ENCODE data around the gene KRTAP3-1.

Gene KRTAP3-1

GRCh38 chr17:40981115-40981514 is 27.8 kb downstream of the KRTAP3-1 start:
- H3K36me3 ChIP-seq (ENCODE audit: control insufficient read depth in 4 of 4, insufficient read depth in 4 of 4, low read length in 3 of 4) = no peaks in the 10 kb centered on the region
- no peaks in the 10 kb centered on the region for H3K9me3 ChIP-seq (ENCODE audit: control extremely low read depth in 1 of 5, control insufficient read depth in 4 of 5, insufficient read depth in 2 of 5, low read depth in 1 of 5, low read length in 4 of 5)
- 40% methylated on average over 1 of the region's 5 CpGs for WGBS (ENCODE audit: insufficient coverage)
- H3K4me3 ChIP-seq (ENCODE audit: control insufficient read depth in 1 of 7, extremely low read depth in 1 of 7, insufficient read depth in 4 of 7, low read depth in 2 of 7, low read length in 6 of 7) = no peak overlapping the region
- ChIA-PET CTCF (no interaction called here), POLR2A (no interaction called here)
- H3K4me1 ChIP-seq (ENCODE audit: control extremely low read depth in 1 of 4, control insufficient read depth in 4 of 4, insufficient read depth in 4 of 4, low read length in 3 of 4) = no peaks in the 10 kb centered on the region
- no peak overlapping the region for H3K27ac ChIP-seq (ENCODE audit: insufficient read depth in 1 of 2, low read depth in 1 of 2, low read length in 2 of 2, poor library complexity in 1 of 2, severe bottlenecking in 2 of 2)
- peaks cover 0 to 8% (median 5%) of the 10 kb centered on the region in 5 experiments for H3K27me3 ChIP-seq (replicated peaks in 2 of 5; ENCODE audit: control insufficient read depth in 4 of 5, insufficient read depth in 5 of 5, low read length in 4 of 5)
- no peak for DNase-seq

- ChIA-PET CTCF (interaction anchor here (0.6 kb wide), 1 partner anchor 45 kb away, joined by 5 read pairs; no protein-coding TSS in a partner anchor), POLR2A (no interaction called here)
- no peaks in the 10 kb centered on the region for H3K36me3 ChIP-seq (ENCODE audit: control insufficient read depth in 4 of 4, insufficient read depth in 4 of 4, low read length in 3 of 4)
- H3K27ac ChIP-seq (ENCODE audit: insufficient read depth in 1 of 2, low read depth in 1 of 2, low read length in 2 of 2, poor library complexity in 1 of 2, severe bottlenecking in 2 of 2) = no peak overlapping the region
- H3K27me3 ChIP-seq (replicated peaks in 2 of 5; ENCODE audit: control insufficient read depth in 4 of 5, insufficient read depth in 5 of 5, low read length in 4 of 5) = peaks cover 0 to 8% (median 5%) of the 10 kb centered on the region in 5 experiments
- no peak for DNase-seq
- H3K4me3 ChIP-seq (ENCODE audit: control insufficient read depth in 1 of 7, extremely low read depth in 1 of 7, insufficient read depth in 4 of 7, low read depth in 2 of 7, low read length in 6 of 7) = no peak overlapping the region
- WGBS (ENCODE audit: insufficient coverage) = 91% methylated on average over 8 of the region's 8 CpGs
- no peaks in the 10 kb centered on the region for H3K4me1 ChIP-seq (ENCODE audit: control extremely low read depth in 1 of 4, control insufficient read depth in 4 of 4, insufficient read depth in 4 of 4, low read length in 3 of 4)
- H3K9me3 ChIP-seq (ENCODE audit: control extremely low read depth in 1 of 5, control insufficient read depth in 4 of 5, insufficient read depth in 2 of 5, low read depth in 1 of 5, low read length in 4 of 5) = no peaks in the 10 kb centered on the region
These were observed 28.3 kb downstream of the KRTAP3-1 start for GRCh38 chr17:40980596-40980995.

- H3K27me3 ChIP-seq (replicated peaks in 2 of 5; ENCODE audit: control insufficient read depth in 4 of 5, insufficient read depth in 5 of 5, low read length in 4 of 5) = peaks cover 2 to 8% (median 5%) of the 10 kb centered on the region in 5 experiments
- H3K36me3 ChIP-seq (ENCODE audit: control insufficient read depth in 4 of 4, insufficient read depth in 4 of 4, low read length in 3 of 4) = no peaks in the 10 kb centered on the region
- POLR2A ChIA-PET = no interaction called here
- DNase-seq = no peak
- H3K4me1 ChIP-seq (ENCODE audit: control extremely low read depth in 1 of 4, control insufficient read depth in 4 of 4, insufficient read depth in 4 of 4, low read length in 3 of 4) = no peaks in the 10 kb centered on the region
- H3K4me3 ChIP-seq (ENCODE audit: control insufficient read depth in 1 of 7, extremely low read depth in 1 of 7, insufficient read depth in 4 of 7, low read depth in 2 of 7, low read length in 6 of 7) = no peak overlapping the region
- 96% methylated on average over 2 of the region's 3 CpGs for WGBS (ENCODE audit: insufficient coverage)
- no peaks in the 10 kb centered on the region for H3K9me3 ChIP-seq (ENCODE audit: control extremely low read depth in 1 of 5, control insufficient read depth in 4 of 5, insufficient read depth in 2 of 5, low read depth in 1 of 5, low read length in 4 of 5)
- H3K27ac ChIP-seq (ENCODE audit: insufficient read depth in 1 of 2, low read depth in 1 of 2, low read length in 2 of 2, poor library complexity in 1 of 2, severe bottlenecking in 2 of 2) = no peak overlapping the region
- CTCF ChIA-PET = interaction anchor here (0.6 kb wide), 1 partner anchor 45 kb away, joined by 5 read pairs; no protein-coding TSS in a partner anchor
These were observed 28.8 kb downstream of the KRTAP3-1 start for GRCh38 chr17:40980117-40980516.

- no peaks in the 10 kb centered on the region for H3K9me3 ChIP-seq (ENCODE audit: control extremely low read depth in 1 of 5, control insufficient read depth in 4 of 5, insufficient read depth in 2 of 5, low read depth in 1 of 5, low read length in 4 of 5)
- H3K4me3 ChIP-seq (ENCODE audit: control insufficient read depth in 1 of 7, extremely low read depth in 1 of 7, insufficient read depth in 4 of 7, low read depth in 2 of 7, low read length in 6 of 7) = no peak overlapping the region
- no peak for DNase-seq
- H3K36me3 ChIP-seq (ENCODE audit: control insufficient read depth in 4 of 4, insufficient read depth in 4 of 4, low read length in 3 of 4) = no peaks in the 10 kb centered on the region
- 96% methylated on average over 13 of the region's 13 CpGs for WGBS (ENCODE audit: insufficient coverage)
- H3K27me3 ChIP-seq (replicated peaks in 2 of 5; ENCODE audit: control insufficient read depth in 4 of 5, insufficient read depth in 5 of 5, low read length in 4 of 5) = peaks cover 0 to 6% (median 2%) of the 10 kb centered on the region in 5 experiments
- ChIA-PET CTCF (interaction anchor here (1.0 kb wide), 1 partner anchor 344 kb away, joined by 3 read pairs; no protein-coding TSS in a partner anchor), POLR2A (interaction anchor here (0.9 kb wide), 1 partner anchor 10 kb away, joined by 3 read pairs; no protein-coding TSS in a partner anchor)
- no peak overlapping the region for H3K27ac ChIP-seq (ENCODE audit: insufficient read depth in 1 of 2, low read depth in 1 of 2, low read length in 2 of 2, poor library complexity in 1 of 2, severe bottlenecking in 2 of 2)
- no peaks in the 10 kb centered on the region for H3K4me1 ChIP-seq (ENCODE audit: control extremely low read depth in 1 of 4, control insufficient read depth in 4 of 4, insufficient read depth in 4 of 4, low read length in 3 of 4)
These were observed 30.3 kb downstream of the KRTAP3-1 start for GRCh38 chr17:40978575-40979151.

- DNase-seq = no peak
- Histone ChIP-seq H3K27ac (ENCODE audit: insufficient read depth in 1 of 2, low read depth in 1 of 2, low read length in 2 of 2, poor library complexity in 1 of 2, severe bottlenecking in 2 of 2) (no peak overlapping the region), H3K9me3 (ENCODE audit: control extremely low read depth in 1 of 5, control insufficient read depth in 4 of 5, insufficient read depth in 2 of 5, low read depth in 1 of 5, low read length in 4 of 5) (no peaks in the 10 kb centered on the region), H3K4me1 (ENCODE audit: control extremely low read depth in 1 of 4, control insufficient read depth in 4 of 4, insufficient read depth in 4 of 4, low read length in 3 of 4) (no peaks in the 10 kb centered on the region), H3K4me3 (ENCODE audit: control insufficient read depth in 1 of 7, extremely low read depth in 1 of 7, insufficient read depth in 4 of 7, low read depth in 2 of 7, low read length in 6 of 7) (no peak overlapping the region), H3K27me3 (replicated peaks in 2 of 5; ENCODE audit: control insufficient read depth in 4 of 5, insufficient read depth in 5 of 5, low read length in 4 of 5) (peaks cover 0 to 8% (median 2%) of the 10 kb centered on the region in 5 experiments), H3K36me3 (ENCODE audit: control insufficient read depth in 4 of 4, insufficient read depth in 4 of 4, low read length in 3 of 4) (no peaks in the 10 kb centered on the region)
- CTCF ChIA-PET = no interaction called here
- POLR2A ChIA-PET = no interaction called here
These were observed 33.4 kb downstream of the KRTAP3-1 start for GRCh38 chr17:40975516-40975915.

GRCh38 chr17:40974366-40974765 is 34.6 kb downstream of the KRTAP3-1 start:
- DNase-seq = no peak
- WGBS (ENCODE audit: insufficient coverage) = 71% methylated on average over 2 of the region's 3 CpGs
- H3K4me3 ChIP-seq (ENCODE audit: control insufficient read depth in 1 of 7, extremely low read depth in 1 of 7, insufficient read depth in 4 of 7, low read depth in 2 of 7, low read length in 6 of 7) = no peak overlapping the region
- no peaks in the 10 kb centered on the region for H3K9me3 ChIP-seq (ENCODE audit: control extremely low read depth in 1 of 5, control insufficient read depth in 4 of 5, insufficient read depth in 2 of 5, low read depth in 1 of 5, low read length in 4 of 5)
- POLR2A ChIA-PET = no interaction called here
- CTCF ChIA-PET = no interaction called here
- no peak overlapping the region for H3K27ac ChIP-seq (ENCODE audit: insufficient read depth in 1 of 2, low read depth in 1 of 2, low read length in 2 of 2, poor library complexity in 1 of 2, severe bottlenecking in 2 of 2)
- H3K36me3 ChIP-seq (ENCODE audit: control insufficient read depth in 4 of 4, insufficient read depth in 4 of 4, low read length in 3 of 4) = no peaks in the 10 kb centered on the region
- peaks cover 0 to 8% (median 2%) of the 10 kb centered on the region in 5 experiments for H3K27me3 ChIP-seq (replicated peaks in 2 of 5; ENCODE audit: control insufficient read depth in 4 of 5, insufficient read depth in 5 of 5, low read length in 4 of 5)
- no peaks in the 10 kb centered on the region for H3K4me1 ChIP-seq (ENCODE audit: control extremely low read depth in 1 of 4, control insufficient read depth in 4 of 4, insufficient read depth in 4 of 4, low read length in 3 of 4)

GRCh38 chr17:40967582-40967981 is 41.3 kb downstream of the KRTAP3-1 start:
- POLR2A ChIA-PET = no interaction called here
- H3K27me3 ChIP-seq (replicated peaks in 2 of 5; ENCODE audit: control insufficient read depth in 4 of 5, insufficient read depth in 5 of 5, low read length in 4 of 5) = peaks cover 0 to 4% (median 3%) of the 10 kb centered on the region in 5 experiments
- CTCF ChIA-PET = no interaction called here

More at GRCh38 chr17:40967582-40967981, 41.3 kb downstream of the KRTAP3-1 start:
- no CpG with 5 or more reads among the region's 1 CpG for WGBS (ENCODE audit: insufficient coverage)
- Histone ChIP-seq H3K9me3 (ENCODE audit: control extremely low read depth in 1 of 5, control insufficient read depth in 4 of 5, insufficient read depth in 2 of 5, low read depth in 1 of 5, low read length in 4 of 5) (no peaks in the 10 kb centered on the region), H3K27ac (ENCODE audit: insufficient read depth in 1 of 2, low read depth in 1 of 2, low read length in 2 of 2, poor library complexity in 1 of 2, severe bottlenecking in 2 of 2) (no peak overlapping the region), H3K4me1 (ENCODE audit: control extremely low read depth in 1 of 4, control insufficient read depth in 4 of 4, insufficient read depth in 4 of 4, low read length in 3 of 4) (no peaks in the 10 kb centered on the region), H3K36me3 (ENCODE audit: control insufficient read depth in 4 of 4, insufficient read depth in 4 of 4, low read length in 3 of 4) (no peaks in the 10 kb centered on the region), H3K4me3 (ENCODE audit: control insufficient read depth in 1 of 7, extremely low read depth in 1 of 7, insufficient read depth in 4 of 7, low read depth in 2 of 7, low read length in 6 of 7) (no peak overlapping the region)
- DNase-seq = no peak
